NB4 (cell line): Measurements from ENCODE around the gene CNTNAP2.

Source experiments
- CTCF ChIP-seq: IDR thresholded peaks from one replicate; pipeline ENCODE4 v1.5.1; 2012; ENCODE audit warnings: low read depth, low read length
- MYC ChIP-seq: IDR thresholded peaks from 2 replicates; pipeline ENCODE4 v1.6.1; 2011; ENCODE audit warnings: low read depth, low read length
- POLR2A ChIP-seq: IDR thresholded peaks from 2 replicates; pipeline ENCODE4 v1.6.1; 2011; ENCODE audit warnings: mild to moderate bottlenecking; ENCODE audit not compliant: insufficient read length; ENCODE audit errors: extremely low read depth

- no peak for TF ChIP-seq CTCF
- no peak for TF ChIP-seq POLR2A
- TF ChIP-seq MYC: no peak
Measured at GRCh38 chr7:148116195-148116594, 1999.6 kb downstream of the CNTNAP2 start.
